Activated CD4-positive, alpha-beta T cell treated with anti-CD3 and anti-CD28 coated beads, Interleukin-2, amount 50 U/mL, for 16 hours (primary cell): ENCODE data around the gene SMG6.
"Not testable (repeated sequence)": the region's sequence is repeated elsewhere in the genome, so short reads cannot be mapped to it uniquely, and the experiment has no call there.

Experiments
- DNase-seq: peaks from one replicate; pipeline ENCODE4 v3.0.0-alpha.2; 2020

Gene SMG6

DNA sequence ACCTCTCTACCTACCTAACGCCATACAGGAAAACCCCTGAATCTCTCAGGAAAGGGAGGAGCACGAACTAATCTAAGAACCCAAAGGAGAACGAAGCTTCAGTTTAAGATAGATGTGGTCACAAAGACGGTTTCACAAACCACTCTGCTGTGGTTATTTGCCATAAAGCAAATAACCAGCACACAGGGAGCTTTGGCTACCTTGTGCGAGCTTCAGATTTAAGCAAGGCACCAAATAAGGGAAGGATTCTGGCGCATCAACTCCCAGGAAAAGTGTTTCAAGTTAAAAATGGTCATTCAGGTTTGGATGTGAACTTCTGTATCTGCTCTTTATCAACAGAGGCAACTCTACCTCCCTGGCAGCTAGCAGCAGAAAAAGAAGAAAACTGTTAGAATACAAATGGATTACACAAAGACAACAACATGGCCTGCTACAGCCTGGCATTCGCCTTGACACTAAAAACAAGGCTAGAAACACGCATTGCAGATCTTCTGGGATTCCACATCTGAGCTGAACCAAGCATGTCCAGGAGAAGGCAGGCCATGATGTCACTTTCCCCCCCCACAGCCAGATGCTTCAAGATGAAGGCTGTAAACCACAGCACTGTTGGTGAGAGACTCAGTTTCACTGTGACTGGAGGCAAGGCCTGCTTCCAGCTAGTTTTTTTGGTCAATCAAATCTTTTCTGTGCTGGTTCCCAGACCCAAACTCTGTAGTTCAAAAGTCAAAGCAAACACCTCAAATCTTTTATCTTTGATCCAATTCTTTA is 43.6 kb downstream of the SMG6 start:
- DNase-seq = peak; percentile 90

DNA sequence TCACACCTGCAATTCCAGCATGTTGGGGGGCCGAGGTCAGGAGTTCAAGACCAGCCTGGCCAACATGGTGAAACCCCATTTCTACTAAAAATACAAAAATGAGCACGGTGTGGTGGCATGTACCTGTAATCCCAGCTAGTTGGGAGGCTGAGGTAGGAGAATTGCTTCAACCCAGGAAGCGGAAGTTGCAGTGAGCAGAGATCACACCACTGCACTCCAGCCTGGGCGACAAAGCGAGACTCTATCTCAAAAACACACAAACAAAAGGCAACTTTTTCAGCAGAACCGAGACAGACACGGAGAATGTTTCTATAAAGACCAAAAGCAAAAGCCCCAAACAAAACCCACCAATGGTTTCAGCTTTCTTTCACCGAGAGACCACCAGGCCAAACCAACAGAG is 44.8 kb downstream of the SMG6 start:
- DNase-seq = not testable (repeated sequence)

DNA sequence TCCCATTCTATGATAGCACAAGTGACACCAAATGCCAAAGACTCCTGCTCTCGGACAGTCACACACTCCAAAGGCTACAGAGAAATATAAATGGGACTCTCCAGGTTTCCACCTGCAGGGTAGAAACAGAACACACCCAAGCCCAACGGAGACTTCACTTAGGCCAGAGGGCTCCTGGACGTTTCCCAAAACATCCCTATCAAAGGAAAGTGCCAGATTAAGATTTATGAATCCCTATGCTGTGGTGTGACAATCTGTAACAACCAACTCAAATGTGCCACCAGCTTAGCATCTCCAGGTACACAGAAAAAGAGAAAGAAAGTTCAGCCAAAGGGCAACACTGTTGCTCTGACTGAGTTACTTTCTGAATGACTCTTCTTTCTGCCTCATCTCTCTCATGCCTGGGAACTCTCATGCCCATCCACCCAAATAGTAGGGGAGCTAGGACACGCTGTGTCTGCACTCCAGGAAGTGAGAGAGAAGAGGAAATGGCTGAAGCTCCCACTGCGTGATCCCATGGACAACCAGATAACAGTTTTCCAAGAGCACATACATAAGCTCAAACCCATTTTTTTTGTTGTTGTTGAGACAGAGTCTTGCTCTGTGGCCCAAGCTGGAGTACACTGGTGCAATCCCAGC is 49.7 kb downstream of the SMG6 start:
- peak; percentile 82 for DNase-seq

DNA sequence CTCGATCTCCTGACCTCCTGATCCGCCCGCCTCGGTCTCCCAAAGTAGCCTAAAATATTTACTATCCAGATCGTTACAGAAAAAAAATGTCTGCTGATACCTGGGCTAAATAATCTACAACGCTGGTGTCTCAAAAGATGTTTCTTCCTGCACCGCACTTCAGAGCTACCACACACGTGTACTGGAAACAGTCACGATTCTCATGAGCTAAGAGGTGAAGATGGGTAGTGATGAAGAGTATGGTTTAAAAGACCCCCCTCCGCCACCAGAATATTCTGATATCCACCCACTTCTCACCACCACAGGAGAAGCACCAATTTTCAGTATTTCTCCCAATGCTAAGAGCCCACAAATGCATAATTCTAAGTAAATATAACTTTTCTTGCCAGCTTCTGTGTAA is 50.2 kb downstream of the SMG6 start:
- DNase-seq = no peak

DNA sequence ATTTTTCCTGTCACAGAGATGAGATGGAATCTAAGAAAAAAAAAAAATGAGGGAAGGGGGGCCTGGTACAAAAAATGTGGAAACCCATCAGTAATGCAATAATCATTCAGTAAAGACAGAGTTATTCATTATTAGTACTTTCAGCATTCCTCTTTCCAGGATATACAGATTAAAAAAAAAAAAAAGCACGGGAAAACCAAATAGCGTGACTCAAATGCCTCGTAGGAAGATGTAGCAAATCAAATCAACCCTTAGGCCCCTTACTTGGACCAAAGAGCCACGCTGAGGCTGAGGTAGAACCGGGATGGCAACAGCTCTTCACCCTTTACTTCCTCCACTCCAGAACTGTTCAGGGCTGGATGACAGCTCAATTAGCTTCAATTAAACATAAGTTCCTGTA is 52.5 kb downstream of the SMG6 start:
- no peak for DNase-seq

DNA sequence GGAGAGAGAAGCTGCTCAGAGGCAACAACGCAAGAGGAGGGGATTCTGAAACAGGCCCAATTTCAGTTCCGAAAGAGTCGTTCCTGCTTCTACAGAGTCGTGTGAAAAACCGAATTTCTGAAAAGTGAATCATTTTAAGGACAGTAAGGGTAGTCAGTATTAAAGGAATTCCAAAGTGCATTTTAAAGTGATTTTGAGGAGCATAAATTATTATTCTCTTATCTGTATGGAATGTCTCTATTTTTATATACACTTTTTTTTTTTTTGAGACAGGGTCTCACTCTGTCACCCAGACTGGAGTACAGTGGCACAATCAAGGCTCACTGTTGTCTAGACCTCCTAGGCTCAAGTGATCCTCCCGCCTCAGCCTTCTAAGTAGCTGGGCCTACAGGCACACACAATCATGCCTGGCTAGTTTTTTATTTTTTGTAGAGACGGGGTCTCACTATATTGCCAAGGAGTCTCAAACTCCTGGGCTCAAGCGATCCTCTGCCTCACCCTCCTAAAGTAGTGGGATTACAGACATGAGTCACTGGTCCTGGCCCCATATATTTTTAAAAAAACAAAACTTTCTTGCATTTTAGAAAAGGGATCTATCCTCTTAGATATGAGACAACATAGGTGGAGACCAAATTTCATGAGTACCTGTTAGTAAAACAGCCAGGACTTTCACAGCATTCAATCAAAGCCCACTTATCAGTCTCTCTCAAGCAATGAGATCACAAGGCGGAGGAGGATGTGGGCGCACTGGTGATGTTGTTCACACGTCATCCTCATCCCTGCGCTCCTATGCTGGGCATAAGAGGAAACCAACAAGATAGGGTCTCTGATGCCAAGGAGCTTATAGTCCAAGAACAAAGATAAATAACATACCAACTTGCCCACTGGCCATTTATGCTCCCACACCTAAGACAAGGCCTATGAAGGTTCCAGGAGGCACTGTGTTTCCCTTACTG is 53.2 kb downstream of the SMG6 start:
- no peak for DNase-seq

DNA sequence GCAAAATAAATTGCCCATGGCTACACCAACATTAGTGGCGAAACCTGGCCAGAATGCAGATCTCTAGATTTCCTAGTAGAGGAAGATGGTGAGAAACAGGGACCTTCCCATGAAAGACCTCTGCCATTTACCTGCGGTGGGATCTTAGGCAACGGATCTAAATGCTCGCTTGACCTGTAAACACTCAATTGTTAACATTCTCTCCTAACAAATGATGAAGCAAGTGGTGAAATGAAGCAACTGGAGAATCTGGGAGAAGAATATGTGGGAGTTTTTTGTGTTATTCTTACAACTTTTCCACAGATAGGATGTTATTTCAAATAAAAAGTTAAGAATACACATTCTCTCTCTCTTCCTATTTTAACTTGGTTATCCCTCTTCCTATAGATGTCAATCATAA is 56.6 kb downstream of the SMG6 start:
- DNase-seq = no peak

DNA sequence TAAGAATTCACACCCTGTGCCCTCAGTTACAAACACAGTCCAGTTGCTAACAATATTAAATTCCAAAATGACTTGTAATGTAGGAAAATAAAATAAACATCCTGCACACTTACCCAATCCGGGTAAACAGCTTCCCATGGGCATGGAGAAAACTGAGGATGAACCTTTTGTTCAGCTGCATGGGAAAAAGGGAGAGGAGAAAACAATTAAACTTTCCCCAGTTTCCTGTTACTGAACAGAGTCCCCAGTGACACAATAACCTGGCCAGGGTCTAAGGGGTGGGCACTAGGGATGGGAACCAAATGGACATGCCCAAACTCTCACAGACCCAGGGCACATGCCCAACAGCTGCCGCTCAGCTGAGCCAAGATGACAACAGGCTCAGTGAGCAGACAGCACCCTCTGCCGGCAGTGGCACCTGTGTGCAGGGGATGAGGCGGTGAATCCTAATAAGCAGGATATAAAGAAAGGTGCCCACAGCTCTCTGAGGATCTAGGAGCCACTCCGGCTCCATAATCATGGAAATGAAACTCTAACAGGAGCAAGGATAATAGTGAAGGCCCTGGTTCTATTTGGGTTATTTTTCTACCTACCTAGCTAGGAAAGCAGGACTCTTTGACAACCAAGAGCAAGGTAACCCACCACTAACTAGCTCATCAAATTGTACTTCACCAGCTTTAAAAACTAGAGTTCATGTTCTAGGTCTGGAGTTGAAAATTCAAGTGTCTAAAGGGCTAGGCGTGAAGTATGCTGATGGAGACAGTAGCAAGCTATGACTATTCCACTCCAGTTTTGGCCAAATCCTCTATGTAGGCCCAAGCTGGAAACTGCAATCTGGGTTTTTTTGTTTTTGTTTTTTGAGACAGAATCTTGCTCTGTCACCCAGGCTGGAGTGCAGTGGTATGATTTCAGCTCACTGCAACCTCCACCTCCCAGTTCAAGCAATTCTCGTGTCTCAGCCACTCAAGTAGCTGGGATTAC is 58.8 kb downstream of the SMG6 start:
- DNase-seq = peak; percentile 81

DNA sequence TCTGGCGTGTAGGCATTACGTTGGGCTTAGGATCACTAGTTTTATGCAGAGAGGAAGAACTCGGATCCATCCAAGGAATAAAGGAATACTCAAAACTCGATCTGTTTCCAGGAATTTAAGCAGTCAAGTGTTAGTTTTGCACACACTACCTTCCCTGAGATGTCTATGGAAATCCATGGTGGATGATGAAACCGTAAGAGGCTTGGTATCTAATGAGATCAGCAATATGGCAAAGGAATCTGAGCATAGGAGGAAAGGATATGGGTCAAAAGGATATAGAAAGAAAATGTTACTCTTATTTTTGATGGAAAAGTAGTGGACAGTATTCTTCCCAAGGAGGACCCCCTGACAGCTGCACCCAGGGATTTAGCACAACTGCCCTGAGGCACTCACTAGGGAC is 59.6 kb downstream of the SMG6 start:
- no peak for DNase-seq

DNA sequence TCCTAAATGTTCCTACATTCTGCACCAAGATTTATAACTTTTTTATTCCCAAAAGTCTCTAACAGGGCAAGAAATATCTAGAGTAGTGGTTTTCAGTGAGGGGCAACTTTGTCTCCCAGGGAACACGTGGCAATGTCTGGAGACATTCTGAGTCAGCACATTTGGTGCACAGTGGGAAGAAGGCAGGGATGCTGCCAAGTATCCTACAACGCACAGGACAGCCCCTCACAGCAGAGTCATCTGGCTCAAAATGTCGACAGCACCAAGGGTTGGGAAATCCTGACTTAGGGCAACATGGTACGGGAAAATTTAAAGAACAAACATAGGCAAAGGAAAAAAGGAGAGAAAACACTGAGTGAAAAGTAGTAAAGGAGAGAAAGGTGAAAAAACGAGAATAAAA is 61.8 kb downstream of the SMG6 start:
- no peak for DNase-seq

DNA sequence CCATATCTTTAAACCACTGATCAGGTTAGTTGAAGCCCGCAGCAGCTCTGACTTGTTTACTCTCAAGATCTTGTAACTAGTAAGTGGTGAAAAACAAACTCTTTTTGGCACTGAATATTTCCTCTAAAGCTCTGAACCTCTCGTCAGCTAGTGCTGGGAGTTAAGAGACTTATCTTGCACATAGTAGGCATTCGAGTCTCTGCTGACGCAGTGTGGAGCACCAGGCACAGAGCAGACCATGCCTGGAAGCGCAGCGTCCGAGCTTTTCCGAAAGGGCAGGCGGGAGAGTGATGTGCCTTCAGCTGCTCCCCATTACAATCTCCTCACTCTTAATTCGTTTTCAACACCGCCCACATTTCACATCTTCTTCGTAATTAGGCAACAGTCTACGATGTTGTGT is 63.0 kb downstream of the SMG6 start:
- DNase-seq = no peak

DNA sequence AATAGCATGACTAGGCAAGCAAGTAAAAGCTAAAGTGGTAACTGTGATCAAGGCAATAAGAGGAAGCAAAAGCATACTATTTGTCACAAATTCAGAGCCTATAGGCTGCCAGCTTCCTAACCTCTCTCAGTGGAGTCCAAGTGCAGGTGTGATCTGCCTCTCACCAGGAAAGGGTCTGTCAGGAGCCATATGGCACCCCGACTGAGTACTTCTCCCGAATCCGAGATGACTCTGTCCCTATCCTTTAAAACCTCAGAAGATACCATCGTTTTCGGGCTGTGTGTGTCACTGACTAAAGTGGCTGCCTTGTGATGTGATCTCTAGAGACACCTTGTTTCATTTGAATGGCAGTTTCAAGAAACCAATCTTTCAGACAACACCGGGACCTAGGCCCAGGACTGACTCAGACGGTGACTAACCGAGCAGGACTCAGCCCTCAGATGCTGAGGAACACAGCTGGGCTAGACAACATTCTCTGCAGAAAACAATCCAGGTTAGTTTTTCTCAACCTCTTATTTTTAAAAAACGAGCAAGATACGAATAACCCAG is 63.6 kb downstream of the SMG6 start:
- DNase-seq = peak; percentile 55

DNA sequence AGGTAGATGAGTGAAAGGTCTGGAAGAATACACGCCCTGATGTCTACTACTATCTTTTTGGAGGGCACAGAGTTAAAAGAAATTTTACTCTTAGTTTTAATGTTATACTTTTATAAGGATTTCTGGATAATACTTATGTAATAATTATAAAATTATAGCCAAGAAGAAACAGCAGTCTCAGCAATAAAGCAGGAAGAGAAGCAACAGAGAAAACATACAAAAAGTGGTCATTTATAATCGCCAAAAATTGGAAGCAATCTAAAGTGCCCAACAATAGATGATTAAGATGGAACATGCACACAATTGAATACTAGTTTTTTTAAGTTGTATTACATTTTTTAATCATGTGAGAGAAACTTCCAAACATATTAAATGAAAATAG is 64.4 kb downstream of the SMG6 start:
- DNase-seq = no peak

DNA sequence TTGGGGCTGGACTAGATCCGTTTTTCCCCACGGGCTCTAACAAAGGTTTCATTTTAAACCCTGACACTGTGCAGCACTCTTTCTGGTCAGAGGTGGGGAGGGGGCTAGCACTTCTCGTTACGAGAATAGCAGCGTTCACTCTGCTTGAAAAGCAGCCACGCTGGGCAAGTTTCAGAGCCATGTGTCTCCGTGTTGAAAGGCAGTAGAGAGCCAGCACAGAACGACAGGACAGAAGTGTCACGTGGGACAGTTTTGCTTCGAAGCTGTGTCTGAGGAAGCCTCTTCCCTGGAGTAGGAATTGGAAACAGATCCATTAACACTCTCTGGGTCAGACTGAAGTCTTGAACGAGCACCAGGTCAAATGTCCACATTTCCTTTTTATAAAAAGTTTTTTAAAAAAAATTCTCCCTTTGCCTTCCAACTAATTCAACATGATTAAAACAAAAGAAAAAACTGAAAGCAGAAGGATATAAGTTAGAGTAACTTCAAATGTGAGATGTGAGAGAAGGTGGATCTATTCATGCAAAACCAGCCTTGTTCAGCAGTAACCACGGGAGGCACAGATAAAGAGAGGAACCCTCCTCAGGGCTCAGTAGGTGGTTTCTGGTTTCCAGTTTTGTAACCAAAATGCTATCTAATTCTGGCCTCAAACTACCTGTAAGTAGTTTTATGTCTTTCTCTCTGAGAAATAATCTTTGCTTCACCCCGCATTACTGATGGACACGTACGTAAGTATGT is 65.0 kb downstream of the SMG6 start:
- DNase-seq = no peak

DNA sequence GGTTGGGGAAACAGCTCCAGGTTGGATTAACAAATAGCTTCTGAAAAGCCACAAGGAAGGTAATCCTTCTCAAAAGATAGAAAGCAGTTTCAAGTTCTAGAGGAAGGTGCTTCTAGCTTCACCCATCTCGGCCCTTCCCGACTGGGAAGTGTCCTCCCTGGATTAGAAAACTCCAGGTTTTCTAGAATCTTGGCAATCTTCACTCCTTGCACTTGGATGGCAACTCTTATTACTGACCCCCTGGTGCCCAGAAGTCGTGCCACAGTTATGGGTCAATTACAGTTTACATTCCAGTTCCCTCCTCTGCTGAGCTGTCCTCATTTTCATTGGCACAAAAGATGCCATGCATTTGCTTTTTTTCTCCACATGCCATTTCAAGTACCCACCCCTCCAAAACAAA is 65.6 kb downstream of the SMG6 start:
- no peak for DNase-seq

DNA sequence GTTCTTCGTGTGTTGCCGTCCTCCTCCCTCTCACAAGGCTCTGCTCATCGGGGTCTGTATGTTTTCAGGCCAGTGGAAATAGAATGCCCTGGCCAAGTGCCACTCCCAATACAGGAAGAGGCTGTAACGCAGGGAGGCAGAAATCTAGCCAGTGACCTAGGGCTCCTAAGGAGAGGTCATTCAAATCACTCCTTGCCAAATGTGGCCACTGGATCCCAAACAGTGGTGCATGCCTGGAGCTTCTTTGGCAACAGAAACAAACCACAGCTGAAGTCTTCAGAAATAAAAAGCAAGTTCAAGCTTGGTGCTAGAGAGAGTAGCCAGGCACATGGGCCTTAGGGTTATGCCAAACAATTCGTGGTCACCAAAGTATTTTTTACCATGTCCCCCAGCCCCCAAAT is 66.1 kb downstream of the SMG6 start:
- no peak for DNase-seq

DNA sequence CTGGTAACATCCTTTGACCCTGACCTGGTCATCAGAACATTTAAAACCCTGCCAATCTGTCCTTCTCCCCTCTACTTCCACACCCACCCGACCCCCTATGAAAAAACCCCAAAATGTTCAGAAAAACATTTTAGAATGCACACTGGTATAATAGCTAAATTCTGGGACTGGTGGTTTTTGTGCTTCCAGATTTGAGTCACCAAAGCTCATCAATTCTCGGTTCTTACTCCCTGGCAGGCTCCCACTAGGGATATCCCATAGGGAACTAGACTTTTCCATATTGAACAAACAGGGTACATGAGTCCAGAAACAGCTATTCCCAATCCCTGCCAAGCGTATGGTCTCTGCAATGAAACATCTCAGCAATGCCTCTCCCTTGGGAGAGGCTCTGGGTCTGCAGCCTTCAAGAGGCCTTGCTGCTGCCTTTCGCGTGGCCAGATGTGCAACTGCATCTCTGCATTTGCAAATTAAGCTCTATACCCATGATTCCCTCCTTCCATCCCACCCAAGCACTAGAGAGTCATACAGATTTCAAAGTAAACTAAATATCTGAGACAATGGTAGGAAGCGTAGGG is 67.7 kb downstream of the SMG6 start:
- DNase-seq = no peak

DNA sequence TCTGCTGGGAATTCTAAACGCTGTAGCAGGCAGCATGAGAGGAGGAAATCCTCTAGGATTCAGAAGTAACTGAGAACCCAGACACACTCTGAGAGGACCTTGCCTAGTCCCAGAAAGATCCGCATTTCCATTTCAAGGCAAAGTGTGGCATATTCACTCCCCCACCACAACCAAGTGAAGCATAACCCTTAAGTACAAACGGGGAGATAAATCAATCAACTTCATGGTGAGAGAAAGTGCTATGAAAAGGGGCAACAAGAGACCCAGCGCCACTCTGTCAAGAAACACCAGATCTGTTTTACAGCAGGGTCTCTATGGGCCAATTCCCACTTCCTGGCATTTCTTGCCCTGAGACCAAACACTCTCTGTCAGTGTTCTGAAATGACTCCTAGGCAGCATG is 68.3 kb downstream of the SMG6 start:
- no peak for DNase-seq

DNA sequence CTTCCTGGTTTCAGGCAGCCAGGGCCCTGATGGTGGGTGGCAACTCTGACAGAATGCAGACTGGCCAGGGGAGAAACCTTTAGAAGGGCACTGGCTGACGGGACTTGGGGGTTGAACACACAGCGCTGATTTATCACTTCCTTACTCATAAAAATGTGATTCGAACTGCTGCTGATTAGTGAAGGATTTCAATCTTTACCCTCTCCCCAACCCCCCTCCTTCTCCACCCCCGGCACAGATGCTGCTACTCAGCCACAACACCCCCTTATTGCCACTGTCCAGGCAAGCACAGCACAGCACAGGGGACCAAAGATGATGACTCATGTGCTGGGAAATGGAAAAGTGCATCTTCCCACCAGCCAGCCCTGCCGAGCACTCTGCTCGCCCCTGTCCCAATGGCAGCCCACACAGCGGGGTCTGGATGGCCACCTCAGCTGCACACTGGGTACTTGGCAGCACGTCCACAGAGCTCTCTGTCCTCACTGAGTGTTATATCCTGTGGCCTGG is 70.1 kb downstream of the SMG6 start:
- DNase-seq = no peak

DNA sequence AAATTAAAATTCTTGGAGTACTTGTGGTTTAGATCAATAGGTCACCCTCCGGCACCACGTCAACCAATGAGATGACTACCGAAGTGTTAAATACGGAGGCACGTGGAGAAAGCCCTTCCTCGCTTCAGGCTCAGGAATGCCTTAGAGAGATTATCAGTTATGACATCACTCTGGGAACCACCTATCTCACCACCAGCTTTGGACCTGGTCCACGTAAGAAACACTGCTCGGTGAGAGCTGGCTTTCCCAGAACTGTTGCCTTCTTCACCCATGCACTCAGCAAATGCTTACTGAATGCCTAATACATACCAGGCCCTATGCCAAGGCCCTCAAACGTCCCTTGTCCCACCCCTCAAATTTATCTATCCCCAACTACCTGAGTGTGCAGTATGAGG is 71.3 kb downstream of the SMG6 start:
- no peak for DNase-seq

DNA sequence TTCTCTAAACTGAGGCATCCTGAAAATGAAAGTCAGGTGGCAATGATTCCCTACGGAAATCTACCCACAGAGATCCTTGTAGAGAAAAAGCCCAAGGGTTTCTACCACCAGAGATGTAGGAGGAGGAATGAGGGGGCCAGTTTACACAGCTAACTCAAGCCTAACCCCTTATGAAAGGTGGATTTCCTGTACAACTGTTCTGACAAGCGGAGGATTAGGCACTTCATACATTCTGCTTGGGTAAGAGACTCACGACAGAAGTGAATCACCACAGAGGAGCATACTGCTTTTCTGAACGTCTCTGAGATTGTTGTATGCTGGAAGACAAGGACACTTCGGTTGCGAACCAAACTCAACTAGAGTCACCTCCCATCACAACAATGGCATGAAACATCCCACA is 72.7 kb downstream of the SMG6 start:
- DNase-seq = no peak
